Spleen (tissue), 7 donors: ENCODE measurements around the gene TNN.

Experiments
- POLR2A ChIP-seq, 3 donors: fragments of 450-650 bp; IDR thresholded peaks; one replicate each; pipeline ENCODE4 v1.5.1; 2017; ENCODE audit warnings: antibody characterized with exemption in 3 of 3, mild to moderate bottlenecking in 1 of 3
- TF ChIP-seq, protein P1 (sequence below), 11 experiments: fragments of 200-600 bp in 7 of 11; fragments of 450-650 bp in 4 of 11; sonication (generic) in 4 of 11; IDR thresholded peaks in 8 of 11; conservative IDR thresholded peaks in 3 of 11; 1 replicate in 7 of 11; 2 replicates in 4 of 11; pipeline versions ENCODE4 v1.4.0 to v1.8.0; 2016 to 2021; ENCODE audit warnings: antibody characterized with exemption in 11 of 11, inconsistent platforms in 4 of 11, mild to moderate bottlenecking in 1 of 11
- donor health status: DM: no; HTN: no; CAD: no; lungs with moderate emphysema.
- donor health status: DM: no; HTN: no; CAD: no.
- donor health status: DM: no; HTN: no; CAD: no.

DNA sequence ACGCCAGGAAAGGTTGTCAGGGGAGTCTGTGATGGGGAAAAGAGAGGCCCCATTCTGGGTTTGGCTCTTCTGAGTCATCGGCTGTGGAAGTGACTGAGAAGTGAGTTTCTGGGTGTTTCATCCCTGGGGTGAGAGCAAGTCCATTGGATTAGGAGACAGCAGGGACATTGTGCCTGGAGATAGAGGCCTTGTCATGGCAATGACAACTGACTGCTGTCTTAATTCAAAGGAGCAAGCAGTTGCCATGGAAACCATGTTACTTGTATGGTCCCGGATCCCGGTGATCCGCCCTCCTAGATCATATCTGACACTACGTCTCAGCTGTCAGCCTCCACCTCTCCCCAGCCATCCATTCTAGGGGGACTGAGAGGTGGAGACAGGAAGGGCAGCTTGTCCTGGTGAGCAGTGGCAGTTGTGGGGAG lies 90.5 kb downstream of the TNN start:
- TF ChIP-seq, protein P1, sequence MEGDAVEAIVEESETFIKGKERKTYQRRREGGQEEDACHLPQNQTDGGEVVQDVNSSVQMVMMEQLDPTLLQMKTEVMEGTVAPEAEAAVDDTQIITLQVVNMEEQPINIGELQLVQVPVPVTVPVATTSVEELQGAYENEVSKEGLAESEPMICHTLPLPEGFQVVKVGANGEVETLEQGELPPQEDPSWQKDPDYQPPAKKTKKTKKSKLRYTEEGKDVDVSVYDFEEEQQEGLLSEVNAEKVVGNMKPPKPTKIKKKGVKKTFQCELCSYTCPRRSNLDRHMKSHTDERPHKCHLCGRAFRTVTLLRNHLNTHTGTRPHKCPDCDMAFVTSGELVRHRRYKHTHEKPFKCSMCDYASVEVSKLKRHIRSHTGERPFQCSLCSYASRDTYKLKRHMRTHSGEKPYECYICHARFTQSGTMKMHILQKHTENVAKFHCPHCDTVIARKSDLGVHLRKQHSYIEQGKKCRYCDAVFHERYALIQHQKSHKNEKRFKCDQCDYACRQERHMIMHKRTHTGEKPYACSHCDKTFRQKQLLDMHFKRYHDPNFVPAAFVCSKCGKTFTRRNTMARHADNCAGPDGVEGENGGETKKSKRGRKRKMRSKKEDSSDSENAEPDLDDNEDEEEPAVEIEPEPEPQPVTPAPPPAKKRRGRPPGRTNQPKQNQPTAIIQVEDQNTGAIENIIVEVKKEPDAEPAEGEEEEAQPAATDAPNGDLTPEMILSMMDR (IDR thresholded peaks at IDR 0.05 in 8 of 11, conservative IDR thresholded peaks at IDR 0.05 in 3 of 11), result no peak
- TF ChIP-seq POLR2A (IDR thresholded peaks at IDR 0.05), result no peak
